Ramos (cell line): Measurements from ENCODE around the gene OAS1.
"Not testable (repeated sequence)": the region's sequence is repeated elsewhere in the genome, so short reads cannot be mapped to it uniquely, and the experiment has no call there.

Experiments used
- in situ Hi-C: fragments of 300-500 bp; cut with MboI; formaldehyde crosslinking; loops from one replicate; pipeline ENCODE4 v1.14.3; 2022; ENCODE audit warnings: low sequenced_read_pairs; ENCODE audit not compliant: unreplicated experiment

Gene OAS1

DNA sequence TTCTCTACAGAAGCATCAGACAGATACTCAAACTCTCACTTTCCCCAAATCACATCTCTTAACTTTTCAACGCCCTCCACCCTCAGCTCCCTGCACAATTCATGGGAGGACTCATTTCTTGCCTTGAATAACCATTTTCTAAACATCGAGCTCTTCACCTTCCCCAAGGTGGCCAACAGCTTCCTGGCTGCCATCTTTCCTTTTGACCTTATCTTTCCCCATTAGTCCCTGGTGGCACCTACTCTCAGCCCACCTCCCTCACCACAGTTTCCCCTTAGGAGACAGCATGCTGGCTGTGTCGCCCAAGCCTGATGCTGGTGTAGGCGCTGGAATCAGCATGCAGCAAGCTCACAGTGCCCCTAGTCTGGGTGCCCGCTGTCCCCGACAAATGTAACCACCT is 8.4 kb upstream of the OAS1 start:
- in situ Hi-C loops: no loop called here

DNA sequence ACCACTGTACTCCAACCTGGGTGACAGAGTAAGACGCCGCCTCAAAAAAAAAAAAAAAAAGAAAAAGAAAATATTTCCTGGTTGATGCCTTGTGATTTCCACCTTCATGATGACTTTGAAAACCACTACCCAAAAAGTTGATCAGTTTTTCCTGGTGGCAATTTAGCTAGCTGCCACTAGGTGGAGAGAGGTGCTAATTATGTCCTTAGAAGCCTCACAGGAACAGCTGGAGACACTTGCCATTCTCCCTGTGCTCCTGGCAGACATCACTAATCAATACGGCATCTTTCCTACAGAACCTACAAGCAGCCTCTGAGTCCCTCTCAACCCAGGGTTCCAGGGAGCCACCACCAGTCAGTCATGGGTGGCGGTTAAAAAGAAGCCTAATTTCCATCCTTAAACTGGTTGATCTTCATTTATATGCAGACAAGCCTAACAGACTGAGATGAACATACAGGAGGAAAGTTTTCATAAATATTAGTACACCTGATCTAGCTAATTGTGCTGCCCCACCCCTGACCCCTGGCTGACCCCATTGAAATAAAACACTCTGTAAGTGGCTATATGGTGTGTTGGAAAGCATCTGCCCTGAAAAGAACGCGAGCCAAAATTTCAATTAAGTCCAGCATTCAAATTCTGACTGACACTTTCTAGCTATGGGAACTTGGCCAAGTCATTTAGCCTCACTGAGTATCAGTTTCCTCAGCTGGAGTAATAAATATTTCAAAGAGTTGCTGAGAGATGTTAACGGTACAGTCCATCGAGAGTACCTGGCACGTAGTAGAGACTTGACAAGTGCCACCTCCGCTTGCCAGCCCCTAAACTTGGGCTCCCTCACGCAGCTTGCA is 6.2 kb upstream of the OAS1 start:
- in situ Hi-C loops: loop anchor here (10.0 kb wide), 1 partner anchor 254 kb away; no protein-coding TSS in a partner anchor

DNA sequence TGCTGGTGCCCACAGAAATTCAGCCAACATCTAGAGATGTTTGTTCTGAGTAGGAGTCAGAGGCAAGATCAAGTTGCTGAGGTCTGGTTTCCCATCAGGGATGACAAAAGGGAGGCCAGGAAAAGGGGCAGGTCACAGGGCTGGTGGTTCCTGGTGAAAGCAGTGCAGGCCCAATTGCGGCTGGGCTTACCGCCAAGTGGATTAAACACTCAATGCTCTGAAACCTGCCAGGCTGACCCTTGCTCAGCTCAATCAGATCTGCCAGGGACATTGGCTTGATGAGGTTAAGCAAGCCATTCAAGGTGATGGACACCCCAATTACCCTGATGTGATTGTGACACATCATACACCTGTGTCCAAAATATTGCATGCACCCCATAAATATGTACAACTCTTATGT is 5.5 kb upstream of the OAS1 start:
- in situ Hi-C loops: loop anchor here (10.0 kb wide), 1 partner anchor 254 kb away; no protein-coding TSS in a partner anchor

DNA sequence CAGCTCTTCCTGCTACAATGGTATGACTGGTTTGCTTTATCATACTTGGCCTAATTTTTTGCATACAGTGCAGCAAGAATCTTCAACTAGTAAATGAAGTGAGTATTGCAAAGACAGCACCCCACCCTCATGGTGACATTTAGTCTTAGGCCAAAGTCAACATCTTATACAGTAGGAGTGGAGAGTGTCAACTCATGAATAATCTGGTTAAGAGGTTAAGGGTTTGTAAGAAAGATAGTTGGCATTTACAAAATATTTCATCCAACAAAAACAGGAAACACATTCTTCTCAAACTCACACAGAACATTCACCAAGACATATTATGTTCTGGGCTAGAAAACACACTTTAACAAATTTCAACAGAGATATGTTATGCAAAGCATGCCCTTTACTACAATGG is 2.2 kb upstream of the OAS1 start:
- in situ Hi-C loops: loop anchor here (10.0 kb wide), 1 partner anchor 250 kb away; no protein-coding TSS in a partner anchor

DNA sequence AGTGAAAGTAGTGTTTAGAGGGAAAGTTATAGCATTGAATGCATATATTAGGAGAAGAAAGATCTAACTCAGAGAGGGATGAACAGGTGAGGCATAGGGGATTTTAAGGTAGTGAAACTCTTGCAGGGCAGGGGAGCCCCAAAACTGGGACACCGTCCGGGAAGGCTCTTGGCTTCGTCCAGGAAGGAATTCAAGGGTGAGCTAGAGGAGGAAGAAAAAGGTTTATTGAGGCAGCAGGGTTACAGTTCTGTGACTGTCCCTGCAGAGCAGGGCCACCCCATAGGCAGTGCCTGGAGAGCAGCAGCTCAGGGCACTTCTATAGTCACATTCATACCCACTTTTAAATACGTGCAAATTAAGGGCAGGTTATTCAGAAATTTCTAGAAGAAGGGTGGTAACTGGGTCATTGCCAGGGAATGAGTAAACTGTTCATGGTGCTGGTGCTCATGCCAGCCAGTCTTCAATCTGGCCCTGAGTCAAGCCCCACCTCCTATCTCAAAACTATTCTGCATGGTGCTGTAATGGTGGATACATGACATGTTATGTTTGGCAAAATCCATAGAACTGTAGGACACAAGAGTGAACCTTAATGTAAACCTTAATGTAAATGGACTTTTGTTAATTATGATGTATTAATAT is 1.2 kb upstream of the OAS1 start:
- in situ Hi-C loops: loop anchor here (10.0 kb wide), 1 partner anchor 249 kb away; no protein-coding TSS in a partner anchor

DNA sequence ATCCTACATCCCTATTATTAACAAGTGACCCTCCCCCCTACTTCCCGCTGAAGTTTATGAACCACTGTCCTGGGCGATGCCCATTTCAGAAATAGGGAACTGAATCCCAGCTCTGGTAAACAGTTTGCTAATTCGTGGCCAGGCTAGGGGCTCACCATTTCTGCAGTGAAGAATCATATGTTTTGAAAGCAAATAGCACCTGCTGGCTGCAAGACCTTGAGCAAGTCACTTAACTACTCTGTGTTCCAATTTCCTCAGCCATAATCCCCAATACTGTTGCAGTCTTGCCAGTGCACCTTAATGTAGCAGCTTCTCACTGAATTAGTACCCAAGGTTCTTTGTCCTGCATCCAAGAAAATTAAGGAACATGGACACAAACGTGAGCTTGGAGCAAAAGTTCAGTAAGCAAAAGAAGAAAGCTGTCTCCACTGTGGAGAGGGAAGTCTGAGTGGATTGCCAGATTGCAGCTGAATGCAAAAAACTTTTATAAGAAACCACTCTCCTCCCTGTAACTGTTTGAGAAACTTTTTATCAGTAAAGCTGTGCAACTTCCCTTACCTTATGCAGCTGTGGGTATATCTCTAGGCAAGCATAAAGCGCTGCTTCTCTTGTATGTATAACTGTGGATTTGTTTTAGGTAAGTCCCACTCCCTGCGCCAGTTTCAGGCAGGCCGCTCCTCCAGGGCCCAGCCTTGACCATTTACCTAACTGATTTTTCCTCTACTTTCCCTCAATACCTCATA is 824 bp downstream of the OAS1 start:
- in situ Hi-C loops: loop anchor here (10.0 kb wide), 1 partner anchor 247 kb away; no protein-coding TSS in a partner anchor

DNA sequence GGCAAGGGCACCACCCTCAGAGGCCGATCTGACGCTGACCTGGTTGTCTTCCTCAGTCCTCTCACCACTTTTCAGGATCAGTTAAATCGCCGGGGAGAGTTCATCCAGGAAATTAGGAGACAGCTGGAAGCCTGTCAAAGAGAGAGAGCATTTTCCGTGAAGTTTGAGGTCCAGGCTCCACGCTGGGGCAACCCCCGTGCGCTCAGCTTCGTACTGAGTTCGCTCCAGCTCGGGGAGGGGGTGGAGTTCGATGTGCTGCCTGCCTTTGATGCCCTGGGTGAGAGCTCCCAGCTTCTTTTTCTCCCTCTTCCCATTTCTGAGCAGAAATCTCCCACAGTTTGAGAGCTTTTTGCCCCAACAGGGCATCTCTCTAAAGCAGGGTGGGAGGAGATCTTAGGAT is 1.8 kb downstream of the OAS1 start:
- in situ Hi-C loops: loop anchor here (10.0 kb wide), 1 partner anchor 246 kb away; no protein-coding TSS in a partner anchor

DNA sequence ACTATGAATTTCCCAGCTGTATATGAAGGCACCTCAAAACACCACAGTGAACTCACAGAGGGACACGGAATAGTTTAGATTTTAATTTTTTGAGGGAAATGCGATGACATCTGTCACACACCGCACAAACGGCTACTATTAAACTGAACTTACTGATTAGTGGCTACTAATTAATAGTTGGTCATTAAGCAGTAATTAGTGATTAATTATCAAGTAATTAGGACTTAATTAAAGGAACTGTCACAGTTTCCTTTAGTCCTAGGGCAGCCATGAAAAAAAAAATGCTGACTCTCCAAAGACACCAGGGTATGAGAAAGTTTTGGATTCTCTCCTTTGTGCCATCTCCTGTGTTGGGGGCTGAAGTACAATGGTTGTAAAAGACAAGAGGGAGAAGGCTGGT is 2.9 kb downstream of the OAS1 start:
- in situ Hi-C loops: loop anchor here (10.0 kb wide), 1 partner anchor 245 kb away; no protein-coding TSS in a partner anchor

DNA sequence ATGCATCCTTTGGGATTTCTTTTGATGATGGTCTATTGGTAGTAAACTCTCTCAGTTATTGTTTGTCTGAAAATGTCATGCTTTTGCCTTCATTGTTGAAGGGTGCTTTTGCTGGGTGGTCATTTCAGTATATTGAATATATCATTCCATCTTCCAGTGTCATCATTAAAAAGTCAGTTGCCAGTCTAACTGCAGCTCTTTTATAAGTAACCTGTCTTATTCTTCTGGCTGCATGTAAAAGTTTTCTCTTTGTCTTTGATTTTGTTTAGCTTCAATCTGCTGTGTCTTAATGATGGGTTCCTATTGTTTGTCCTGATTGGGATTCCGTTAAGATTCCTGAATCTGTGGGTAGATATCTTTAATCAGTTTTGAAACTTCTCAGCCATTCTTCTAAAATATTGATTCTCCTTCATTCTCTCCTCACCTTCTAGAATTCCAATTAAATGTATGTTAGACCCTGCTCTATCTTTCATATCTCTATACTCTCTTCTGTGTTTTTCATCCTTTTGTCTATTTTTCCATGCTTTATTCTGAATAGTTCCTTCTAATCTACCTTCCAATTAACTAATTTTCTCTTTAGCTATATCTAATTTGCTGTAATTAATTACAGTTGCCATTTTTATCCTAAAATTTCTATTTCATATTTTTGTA is 6.4 kb downstream of the OAS1 start:
- in situ Hi-C loops: no loop called here

DNA sequence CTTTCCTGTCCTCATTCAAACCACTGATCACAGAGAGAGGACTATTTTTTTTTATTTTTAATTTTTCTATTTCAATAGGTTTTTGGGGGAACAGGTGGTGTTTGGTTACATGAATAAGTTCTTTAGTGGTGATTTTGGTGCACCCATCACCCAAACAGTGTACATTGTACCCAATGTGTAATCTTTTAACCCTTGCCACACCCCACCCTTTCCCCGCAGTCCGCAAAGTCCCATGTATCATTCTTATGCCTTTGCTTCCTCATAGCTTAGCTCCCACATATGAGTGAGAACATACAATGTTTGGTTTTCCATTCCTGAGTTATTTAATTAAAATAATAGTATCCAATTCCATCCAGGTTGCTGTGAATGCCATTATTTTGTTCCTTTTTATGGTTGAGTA is 7.1 kb downstream of the OAS1 start:
- in situ Hi-C loops: not testable (repeated sequence)

DNA sequence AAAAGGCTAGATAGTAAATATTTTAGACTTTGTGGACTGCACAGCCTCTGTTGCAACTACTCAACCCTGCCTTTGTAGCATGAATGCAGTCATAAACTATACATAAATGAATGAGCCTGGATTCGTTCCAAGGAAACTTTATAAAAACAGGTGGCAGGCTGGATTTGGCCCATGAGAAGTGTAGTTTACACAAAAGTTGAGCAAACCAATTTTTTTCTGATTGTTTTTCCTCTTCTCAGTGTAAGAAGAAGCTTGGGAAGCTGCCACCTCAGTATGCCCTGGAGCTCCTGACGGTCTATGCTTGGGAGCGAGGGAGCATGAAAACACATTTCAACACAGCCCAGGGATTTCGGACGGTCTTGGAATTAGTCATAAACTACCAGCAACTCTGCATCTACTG is 9.5 kb downstream of the OAS1 start:
- in situ Hi-C loops: no loop called here

DNA sequence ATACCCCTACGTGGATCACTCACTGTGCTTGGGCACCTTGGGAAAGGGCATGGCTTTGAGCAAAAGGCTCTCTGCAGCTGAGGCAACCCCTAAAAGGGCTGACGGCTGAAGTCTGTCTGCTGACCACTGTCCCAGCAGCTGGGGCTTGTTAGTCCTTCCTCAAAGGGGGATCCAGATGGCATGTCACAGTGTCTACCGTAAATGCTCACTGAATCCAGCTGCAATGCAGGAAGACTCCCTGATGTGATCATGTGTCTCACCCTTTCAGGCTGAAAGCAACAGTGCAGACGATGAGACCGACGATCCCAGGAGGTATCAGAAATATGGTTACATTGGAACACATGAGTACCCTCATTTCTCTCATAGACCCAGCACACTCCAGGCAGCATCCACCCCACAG is 12.4 kb downstream of the OAS1 start:
- in situ Hi-C loops: no loop called here

DNA sequence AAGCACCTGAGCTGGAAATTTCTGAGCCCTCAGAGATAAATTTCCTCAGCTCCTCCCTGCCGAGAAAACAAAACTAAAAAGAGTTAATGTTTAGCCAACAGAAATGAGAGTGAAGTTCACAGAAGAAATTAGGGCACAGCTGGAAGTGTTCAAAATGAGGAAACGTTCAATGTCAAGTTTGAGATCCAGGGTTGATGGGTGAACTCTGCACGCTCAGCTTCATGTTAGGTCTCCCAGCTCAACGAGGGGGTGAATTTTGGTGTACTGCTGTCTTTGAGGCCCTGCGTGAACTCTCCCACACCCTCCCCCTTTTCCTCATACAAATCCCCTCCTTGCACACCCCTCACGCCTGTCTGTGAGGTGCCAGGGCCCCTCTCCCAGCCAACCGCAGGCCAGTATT is 18.2 kb downstream of the OAS1 start:
- in situ Hi-C loops: no loop called here

DNA sequence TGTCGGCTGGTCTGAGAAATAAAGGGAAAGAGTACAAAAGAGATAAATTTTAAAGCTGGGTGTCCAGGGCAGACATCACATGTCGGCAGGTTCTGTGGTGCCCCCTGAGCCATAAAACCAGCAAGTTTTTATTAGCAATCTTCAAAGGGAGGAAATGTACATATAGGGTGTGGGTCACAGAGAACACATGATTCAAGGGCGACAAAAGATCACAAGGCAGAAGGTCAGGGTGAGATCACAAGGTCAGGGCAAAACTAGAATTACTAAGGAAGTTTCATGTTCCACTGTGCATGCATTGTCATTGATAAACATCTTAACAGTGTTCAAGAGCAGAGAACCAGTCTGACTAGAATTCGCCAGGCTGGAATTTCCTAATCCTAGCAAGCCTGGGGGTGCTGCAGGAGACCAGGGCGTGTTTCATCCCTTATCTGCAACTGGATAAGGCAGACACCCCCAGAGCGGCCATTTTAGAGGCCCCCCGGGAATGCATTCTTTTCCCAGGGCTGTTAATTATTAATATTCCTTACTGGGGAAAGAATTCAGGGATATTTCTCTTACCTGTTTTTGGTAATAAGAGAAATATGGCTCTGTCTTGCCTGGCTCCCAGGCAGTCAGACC is 19.8 kb downstream of the OAS1 start:
- in situ Hi-C loops: not testable (repeated sequence)

DNA sequence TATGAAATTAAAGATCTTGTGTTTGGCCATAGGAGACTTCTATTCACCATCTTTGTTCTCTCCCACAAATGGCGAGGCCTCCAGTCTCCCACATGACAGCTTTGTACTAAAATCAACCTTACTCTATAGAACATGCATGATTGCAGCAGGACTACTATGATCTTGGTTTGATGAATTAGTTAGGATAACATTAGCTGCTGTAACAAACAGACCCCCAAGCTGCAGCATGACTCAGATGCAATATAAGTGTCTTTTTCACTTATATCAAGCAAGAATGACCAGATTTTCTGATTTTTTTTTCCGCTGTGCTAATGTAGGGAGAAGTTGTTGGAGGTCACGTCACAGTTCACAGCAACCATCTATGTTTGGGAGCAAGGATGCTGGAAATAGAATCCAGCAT is 20.7 kb downstream of the OAS1 start:
- in situ Hi-C loops: no loop called here

DNA sequence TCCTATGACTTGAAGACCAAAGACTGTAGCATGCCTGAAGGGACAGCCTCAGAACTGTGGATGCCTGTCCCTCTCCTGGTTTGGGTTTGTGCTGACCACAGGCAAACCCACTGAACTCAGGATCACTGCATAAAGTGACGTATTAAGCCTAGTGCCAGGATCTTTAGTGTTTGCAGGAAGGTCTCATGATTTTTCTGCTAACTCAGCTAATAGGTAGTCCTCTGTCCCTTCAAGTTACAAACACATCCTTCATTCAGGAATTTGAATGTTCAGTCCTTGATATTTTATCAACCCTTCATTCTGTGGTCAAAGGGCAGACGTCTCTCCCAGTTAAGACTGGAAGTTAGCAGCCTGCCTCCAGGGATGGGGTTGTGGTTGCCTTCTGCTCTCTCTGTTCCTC is 21.2 kb downstream of the OAS1 start:
- in situ Hi-C loops: no loop called here

DNA sequence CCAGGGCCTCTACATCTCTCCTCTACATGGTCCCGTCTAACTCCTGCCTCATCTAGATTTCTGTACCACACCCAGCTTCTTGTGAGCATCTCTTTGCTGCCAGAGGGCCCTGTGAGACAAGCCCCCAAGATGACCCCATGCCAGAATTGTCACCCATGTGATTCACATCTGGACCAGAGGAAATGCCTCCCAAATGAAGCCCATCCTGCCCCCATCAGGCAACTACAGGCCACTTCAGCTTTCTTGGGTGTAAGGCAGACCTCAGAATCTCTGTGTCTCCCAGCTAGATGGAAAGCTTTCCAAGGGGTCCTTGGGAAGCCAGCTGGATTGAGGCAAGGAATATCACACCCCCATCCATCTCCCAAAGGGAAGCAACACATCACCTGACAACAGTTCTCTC is 22.2 kb downstream of the OAS1 start:
- in situ Hi-C loops: no loop called here

DNA sequence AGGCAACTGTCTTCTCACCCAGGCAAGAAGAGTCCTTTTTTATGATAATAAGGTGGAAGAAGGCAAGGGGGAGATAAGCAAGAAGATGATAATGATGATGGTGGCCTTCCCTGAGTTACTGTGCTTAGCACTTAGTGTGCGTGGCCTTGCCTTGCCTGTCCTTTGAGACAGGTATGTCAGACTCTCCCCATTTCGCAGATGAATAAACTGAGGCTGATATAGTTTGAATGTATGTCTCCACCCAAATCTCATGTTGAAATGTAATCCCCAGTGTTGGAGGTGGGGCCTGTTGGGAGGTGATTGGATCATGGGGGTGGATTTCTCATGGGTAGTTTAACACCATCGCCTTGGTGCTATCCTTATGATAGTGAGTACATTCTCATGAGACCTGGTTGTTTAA is 23.0 kb downstream of the OAS1 start:
- in situ Hi-C loops: no loop called here

DNA sequence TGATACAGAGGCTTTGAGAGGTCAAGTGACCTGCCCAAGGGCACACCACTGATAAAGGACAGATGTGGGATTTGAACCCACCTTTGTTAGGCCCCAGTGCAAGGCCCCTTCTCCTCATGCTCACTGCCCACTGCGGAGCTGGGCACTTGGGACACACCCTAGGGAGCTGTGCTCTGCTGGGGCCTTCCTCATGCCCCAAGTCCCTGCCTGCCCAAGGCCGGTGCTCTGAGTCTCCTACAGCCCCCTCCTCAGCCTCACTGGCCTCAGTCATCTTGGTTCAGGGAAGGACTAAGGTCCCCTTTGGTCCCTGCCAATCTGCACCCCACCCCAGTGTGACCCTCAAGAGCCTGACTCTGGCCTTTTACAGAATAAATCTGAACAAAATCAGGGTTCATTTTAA is 23.6 kb downstream of the OAS1 start:
- in situ Hi-C loops: no loop called here
